Neural progenitor cell (in vitro differentiated cells): Measurements from ENCODE around the gene CCDC184. TPM values are rescaled to one million over a fixed set of nuclear protein-coding genes. Genes with fewer than 3 reads are reported as not detected.

ENCODE experiments used
- DNase-seq: peaks from one replicate; pipeline ENCODE4 v3.0.0-alpha.2; 2016; ENCODE audit warnings: low spot score
- H2AFZ ChIP-seq: fragments of 200-600 bp; sonication (generic); replicated peaks from 2 replicates; pipeline ENCODE4 v1.6.1; 2016; ENCODE audit warnings: antibody characterized with exemption
- H3F3A ChIP-seq: fragments of 200-600 bp; sonication (generic); 2 replicates; pipeline ENCODE4 v1.6.1; 2016; ENCODE audit warnings: antibody characterized with exemption, low read depth
- H3K27ac ChIP-seq: fragments of 200-600 bp; sonication (generic); 2 replicates; pipeline ENCODE4 v1.5.1; 2016; ENCODE audit warnings: mild to moderate bottlenecking
- H3K27me3 ChIP-seq: fragments of 200-600 bp; sonication (generic); 2 replicates; pipeline ENCODE4 v1.6.1; 2016; ENCODE audit warnings: mild to moderate bottlenecking, moderate library complexity
- H3K36me3 ChIP-seq: fragments of 200-600 bp; sonication (generic); 2 replicates; pipeline ENCODE4 v1.5.1; 2016
- H3K4me1 ChIP-seq: fragments of 200-600 bp; sonication (generic); 2 replicates; pipeline ENCODE4 v1.6.1; 2016; ENCODE audit warnings: mixed run types
- H3K4me2 ChIP-seq: fragments of 200-600 bp; sonication (generic); 2 replicates; pipeline ENCODE4 v1.6.1; 2016
- H3K4me3 ChIP-seq: fragments of 200-600 bp; sonication (generic); 2 replicates; pipeline ENCODE4 v1.5.1; 2016
- H3K79me2 ChIP-seq: fragments of 200-600 bp; sonication (generic); 2 replicates; pipeline ENCODE4 v1.6.1; 2016; ENCODE audit warnings: low read depth
- H3K9ac ChIP-seq: fragments of 200-600 bp; sonication (generic); 2 replicates; pipeline ENCODE4 v1.6.1; 2016
- H3K9me3 ChIP-seq: fragments of 200-600 bp; sonication (generic); 2 replicates; pipeline ENCODE4 v1.5.1; 2016; ENCODE audit warnings: low read depth
- H4K20me1 ChIP-seq: fragments of 200-600 bp; sonication (generic); 2 replicates; pipeline ENCODE4 v1.6.1; 2016; ENCODE audit warnings: low read depth
- H3K27ac Mint-ChIP-seq: 3 replicates; pipeline ENCODE4 v1.8.0; 2021; ENCODE audit warnings: mixed read lengths
- H3K27me3 Mint-ChIP-seq: 2 replicates; pipeline ENCODE4 v1.8.0; 2022; ENCODE audit warnings: low read depth, mild to moderate bottlenecking, inconsistent platforms, moderate library complexity, mixed read lengths; ENCODE audit not compliant: insufficient read depth
- H3K36me3 Mint-ChIP-seq: 3 replicates; pipeline ENCODE4 v1.8.0; 2021; ENCODE audit warnings: mixed read lengths
- H3K4me1 Mint-ChIP-seq: 3 replicates; pipeline ENCODE4 v1.8.0; 2021; ENCODE audit warnings: mixed read lengths
- H3K4me3 Mint-ChIP-seq: 3 replicates; pipeline ENCODE4 v1.8.0; 2021; ENCODE audit warnings: mild to moderate bottlenecking, moderate library complexity, mixed read lengths
- H3K9me3 Mint-ChIP-seq: 3 replicates; pipeline ENCODE4 v1.8.0; 2020; ENCODE audit warnings: mixed read lengths
- EZH2 ChIP-seq: fragments of 200-600 bp; sonication (generic); IDR thresholded peaks from 2 replicates; pipeline ENCODE4 v1.6.1; 2017; ENCODE audit warnings: antibody characterized with exemption, mild to moderate bottlenecking, moderate library complexity
- EZH2phosphoT487 ChIP-seq: fragments of 200-600 bp; sonication (generic); IDR thresholded peaks from 2 replicates; pipeline ENCODE4 v1.6.1; 2017; ENCODE audit warnings: antibody characterized with exemption
- total RNA-seq: library from RNA; depleted of rRNA; stranded (reverse); fragments of >200 nt; gene quantifications from 2 replicates; pipeline ENCODE4 v1.2.3, GENCODE V29; 2015; ENCODE audit warnings: low replicate concordance
- TF ChIP-seq, protein P1 (sequence below): fragments of 200-600 bp; sonication (generic); IDR thresholded peaks from 2 replicates; pipeline ENCODE4 v1.5.1; 2017; ENCODE audit warnings: antibody characterized with exemption, mild to moderate bottlenecking

Gene CCDC184
- total RNA-seq, 1 donor from 2014 or later, result 0.28 TPM

DNA sequence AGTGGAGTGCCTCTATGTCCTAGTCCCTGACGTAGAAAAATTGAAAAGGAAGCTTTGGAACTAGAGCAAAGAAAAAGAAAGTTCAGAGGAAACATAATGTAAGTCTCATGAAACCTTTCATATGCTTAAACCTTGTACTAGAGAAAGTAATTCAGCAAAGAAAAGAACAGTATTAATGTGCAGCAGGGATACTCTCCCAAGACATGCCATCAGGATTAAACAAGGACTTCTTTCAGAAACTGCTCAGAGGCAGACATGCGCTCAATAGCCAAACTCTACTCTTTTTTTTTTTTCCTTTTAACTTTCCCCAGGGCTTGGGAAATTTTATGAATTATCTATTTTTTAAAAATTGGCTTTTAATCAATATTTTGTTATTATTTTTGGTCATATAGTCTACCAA lies 19.0 kb upstream of the CCDC184 start:
- Mint-ChIP-seq H3K36me3 (no peaks in the 10 kb centered on the region), H3K4me1 (no peaks in the 10 kb centered on the region), H3K27me3 (peaks cover 5% of the 10 kb centered on the region), H3K27ac (no peak overlapping the region), H3K9me3 (no peaks in the 10 kb centered on the region), H3K4me3 (no peak overlapping the region)
- no peaks in the 10 kb centered on the region for H3F3A ChIP-seq
- H3K4me1 ChIP-seq, result no peaks in the 10 kb centered on the region
- H3K36me3 ChIP-seq, result no peaks in the 10 kb centered on the region
- no peak overlapping the region for H2AFZ ChIP-seq
- no peaks in the 10 kb centered on the region for H3K9me3 ChIP-seq
- H3K27me3 ChIP-seq, result no peaks in the 10 kb centered on the region
- no peak overlapping the region for H3K9ac ChIP-seq
- no peaks in the 10 kb centered on the region for H3K79me2 ChIP-seq
- no peak for TF ChIP-seq EZH2
- TF ChIP-seq EZH2phosphoT487, result no peak
- TF ChIP-seq, protein P1, sequence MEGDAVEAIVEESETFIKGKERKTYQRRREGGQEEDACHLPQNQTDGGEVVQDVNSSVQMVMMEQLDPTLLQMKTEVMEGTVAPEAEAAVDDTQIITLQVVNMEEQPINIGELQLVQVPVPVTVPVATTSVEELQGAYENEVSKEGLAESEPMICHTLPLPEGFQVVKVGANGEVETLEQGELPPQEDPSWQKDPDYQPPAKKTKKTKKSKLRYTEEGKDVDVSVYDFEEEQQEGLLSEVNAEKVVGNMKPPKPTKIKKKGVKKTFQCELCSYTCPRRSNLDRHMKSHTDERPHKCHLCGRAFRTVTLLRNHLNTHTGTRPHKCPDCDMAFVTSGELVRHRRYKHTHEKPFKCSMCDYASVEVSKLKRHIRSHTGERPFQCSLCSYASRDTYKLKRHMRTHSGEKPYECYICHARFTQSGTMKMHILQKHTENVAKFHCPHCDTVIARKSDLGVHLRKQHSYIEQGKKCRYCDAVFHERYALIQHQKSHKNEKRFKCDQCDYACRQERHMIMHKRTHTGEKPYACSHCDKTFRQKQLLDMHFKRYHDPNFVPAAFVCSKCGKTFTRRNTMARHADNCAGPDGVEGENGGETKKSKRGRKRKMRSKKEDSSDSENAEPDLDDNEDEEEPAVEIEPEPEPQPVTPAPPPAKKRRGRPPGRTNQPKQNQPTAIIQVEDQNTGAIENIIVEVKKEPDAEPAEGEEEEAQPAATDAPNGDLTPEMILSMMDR, result no peak
- H3K4me2 ChIP-seq, result no peak overlapping the region
- H4K20me1 ChIP-seq, result no peaks in the 10 kb centered on the region
- no peak overlapping the region for H3K27ac ChIP-seq
- H3K4me3 ChIP-seq, result no peak overlapping the region
- DNase-seq, result no peak

DNA sequence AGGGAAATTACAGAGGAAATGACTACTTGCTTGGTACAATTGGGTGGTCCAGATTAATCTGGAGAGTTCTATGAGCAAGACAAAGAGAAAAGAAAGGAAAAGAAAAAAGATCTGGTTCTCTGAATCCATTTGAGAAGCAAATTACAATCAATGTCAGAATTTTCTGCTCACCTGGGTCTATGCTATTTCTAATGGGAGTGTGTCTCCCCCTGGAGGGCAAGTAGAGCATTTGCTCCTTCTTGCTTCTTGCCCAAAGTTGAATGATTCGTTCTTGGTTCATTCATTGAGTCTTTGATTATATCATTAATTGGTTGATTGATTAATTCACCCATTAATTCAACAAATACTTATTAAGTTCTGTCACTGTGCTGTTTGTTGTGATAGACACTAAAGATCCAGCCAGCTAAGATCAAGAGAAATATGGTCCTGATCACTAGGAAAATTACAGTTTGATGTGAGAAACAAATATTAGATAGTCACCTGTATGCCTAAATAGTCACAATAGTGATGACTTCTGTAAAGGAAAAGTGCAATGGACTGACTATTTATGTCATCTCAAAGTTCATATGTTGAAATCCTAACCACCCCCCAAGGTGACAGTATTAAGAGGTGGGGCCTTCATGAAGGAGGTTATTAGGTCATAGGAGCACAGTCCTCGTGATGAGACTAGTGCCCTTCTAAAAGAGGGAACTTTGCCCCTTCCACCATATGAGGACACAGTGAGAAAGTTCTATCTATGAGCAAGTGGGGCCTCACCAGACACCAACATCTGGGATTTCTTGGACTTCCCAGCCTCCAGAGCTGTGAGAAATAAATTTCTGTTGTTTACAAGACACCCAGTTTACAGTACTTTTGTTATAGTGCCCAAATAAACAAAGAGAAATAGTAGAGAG lies 18.1 kb upstream of the CCDC184 start:
- Histone ChIP-seq H2AFZ (no peak overlapping the region), H3K4me1 (no peaks in the 10 kb centered on the region), H3K27me3 (no peaks in the 10 kb centered on the region), H3K36me3 (no peaks in the 10 kb centered on the region), H3K4me2 (no peak overlapping the region), H3K79me2 (no peaks in the 10 kb centered on the region), H3K4me3 (no peak overlapping the region), H3K27ac (no peak overlapping the region), H4K20me1 (no peaks in the 10 kb centered on the region), H3K9me3 (no peaks in the 10 kb centered on the region), H3K9ac (no peak overlapping the region), H3F3A (no peaks in the 10 kb centered on the region)
- H3K27ac Mint-ChIP-seq, result no peak overlapping the region
- no peaks in the 10 kb centered on the region for H3K36me3 Mint-ChIP-seq
- H3K27me3 Mint-ChIP-seq, result peaks cover 7% of the 10 kb centered on the region
- no peaks in the 10 kb centered on the region for H3K4me1 Mint-ChIP-seq
- H3K9me3 Mint-ChIP-seq, result no peaks in the 10 kb centered on the region
- peak; percentile 75 for DNase-seq
- no peak for TF ChIP-seq EZH2
- TF ChIP-seq, protein P1, result peak; percentile 99
- H3K4me3 Mint-ChIP-seq, result no peak overlapping the region

DNA sequence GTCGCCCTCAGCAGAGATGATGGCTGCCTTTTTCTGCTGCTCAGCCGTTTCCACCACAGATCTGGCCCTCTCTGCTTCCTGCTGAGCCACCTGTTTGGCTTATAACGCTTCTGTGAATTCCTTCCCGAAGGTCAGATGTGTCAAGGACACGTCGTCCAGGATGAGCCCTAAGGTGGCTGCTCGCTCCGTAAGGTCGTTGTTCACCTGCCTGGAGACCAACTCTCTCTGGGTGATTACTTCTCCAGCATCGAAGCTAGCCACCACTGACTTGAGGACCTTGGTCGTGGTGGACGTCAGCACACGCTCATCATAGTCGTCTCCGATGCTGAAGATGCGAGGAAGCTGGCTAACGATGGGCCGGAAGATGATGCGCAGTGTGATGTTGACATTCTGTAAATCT lies 14.4 kb upstream of the CCDC184 start:
- Histone ChIP-seq H3K27ac (no peak overlapping the region), H3K4me2 (no peak overlapping the region), H3K9me3 (no peaks in the 10 kb centered on the region), H3K4me3 (no peak overlapping the region), H3K27me3 (no peaks in the 10 kb centered on the region), H3K9ac (no peak overlapping the region), H3K36me3 (no peaks in the 10 kb centered on the region), H3F3A (no peaks in the 10 kb centered on the region), H3K79me2 (no peaks in the 10 kb centered on the region), H3K4me1 (no peaks in the 10 kb centered on the region), H4K20me1 (no peaks in the 10 kb centered on the region), H2AFZ (no peak overlapping the region)
- Mint-ChIP-seq H3K4me1 (no peaks in the 10 kb centered on the region), H3K4me3 (no peak overlapping the region), H3K36me3 (no peaks in the 10 kb centered on the region), H3K9me3 (no peaks in the 10 kb centered on the region), H3K27me3 (peaks cover 3% of the 10 kb centered on the region), H3K27ac (no peak overlapping the region)
- TF ChIP-seq, protein P1, result no peak
- no peak for DNase-seq
